Activated CD4-positive, alpha-beta T cell treated with anti-CD3 and anti-CD28 coated beads for 1 hour (primary cell): ENCODE results near the gene ZNF341.
"Not testable (repeated sequence)": the region's sequence is repeated elsewhere in the genome, so short reads cannot be mapped to it uniquely, and the experiment has no call there.

Experiments used
- DNase-seq: peaks from one replicate; pipeline ENCODE4 v3.0.0-alpha.2; 2020

The ZNF341 gene

DNA sequence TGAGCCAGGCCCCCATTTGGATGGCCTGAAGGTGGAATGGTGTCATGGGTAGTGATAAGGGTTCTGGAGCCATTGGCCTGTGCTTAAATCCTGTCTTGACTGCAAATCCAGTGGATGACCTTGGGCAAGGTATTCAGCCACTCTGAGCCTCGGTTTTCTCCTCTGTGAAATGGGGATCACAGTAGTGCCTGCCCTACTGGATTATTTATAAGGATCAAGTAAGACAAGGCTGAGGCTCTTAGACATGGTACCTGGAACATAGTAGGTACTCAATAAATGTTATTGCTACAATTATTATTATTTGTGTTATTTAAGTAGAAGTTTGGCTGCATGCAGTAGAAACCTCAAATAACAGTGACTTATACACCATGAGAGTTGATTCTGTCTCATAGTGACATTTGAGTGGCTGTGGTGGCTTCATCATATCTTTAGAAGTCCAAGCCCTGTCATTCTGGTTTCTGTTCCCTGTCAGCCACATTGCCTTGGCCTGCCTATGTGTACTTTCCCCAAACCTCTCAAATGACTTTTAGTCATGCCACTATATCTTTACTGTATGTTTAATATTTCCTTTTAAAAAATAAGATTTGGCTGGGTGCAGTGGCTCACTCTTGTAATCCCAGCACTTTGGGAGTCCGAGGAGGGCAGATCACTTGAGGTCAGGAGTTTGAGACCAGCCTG, 41.8 kb downstream of the ZNF341 start:
- no peak for DNase-seq

DNA sequence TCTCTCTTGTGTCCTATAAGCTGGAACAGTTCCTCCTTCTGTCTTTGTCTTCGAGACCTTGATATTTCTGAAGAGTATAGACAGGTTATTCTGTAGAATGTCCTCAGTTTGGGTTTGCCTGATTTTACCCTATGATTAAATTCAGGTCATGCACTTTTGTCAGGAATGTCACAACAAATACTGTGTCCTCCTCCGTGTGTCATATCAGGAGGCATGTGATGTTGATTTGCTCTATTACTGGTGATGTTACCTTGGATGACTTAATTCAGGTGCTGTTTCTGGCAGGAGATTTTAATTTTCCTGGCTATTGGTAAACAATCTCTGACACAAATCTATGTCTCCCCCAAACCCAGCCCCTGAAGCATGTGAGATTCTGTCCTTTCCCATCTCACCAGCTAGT, 46.0 kb downstream of the ZNF341 start:
- DNase-seq, result no peak

DNA sequence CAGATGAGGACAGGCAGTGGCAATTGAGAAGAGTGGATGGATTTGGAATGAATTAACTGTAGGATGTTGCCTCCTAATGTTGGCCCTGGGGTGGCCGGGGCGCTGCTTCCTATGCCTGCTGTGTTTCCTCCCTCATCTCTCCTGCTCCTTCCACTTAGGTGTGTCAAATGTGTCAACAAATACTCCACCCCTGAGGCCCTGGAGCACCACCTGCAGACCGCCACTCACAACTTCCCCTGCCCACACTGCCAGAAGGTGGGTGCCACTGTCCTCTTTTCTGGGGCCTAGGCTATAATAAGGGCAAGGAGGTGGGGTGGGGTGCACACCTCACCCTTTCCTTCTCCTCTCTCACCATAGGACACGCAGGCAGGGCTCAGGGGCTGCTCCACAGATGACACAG, 49.3 kb downstream of the ZNF341 start:
- no peak for DNase-seq

DNA sequence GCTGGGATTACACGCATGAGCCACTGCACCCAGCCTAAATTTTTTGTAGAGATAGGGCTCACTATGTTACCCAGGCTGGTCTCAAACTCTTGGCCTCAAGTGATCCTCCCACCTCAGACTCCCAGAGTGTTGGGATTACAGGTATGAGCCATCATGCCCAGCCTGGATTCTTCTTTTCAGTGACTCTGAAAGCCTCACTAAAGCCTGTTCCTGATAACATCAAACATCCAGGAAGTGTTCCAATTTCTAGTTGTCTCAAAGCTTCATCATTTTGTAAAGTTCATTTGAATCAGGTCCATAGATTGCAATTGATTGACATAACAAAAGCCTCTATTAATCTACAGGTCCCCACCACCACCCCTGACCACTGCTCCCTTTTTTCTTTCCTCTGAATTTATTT, 50.1 kb downstream of the ZNF341 start:
- no peak for DNase-seq

DNA sequence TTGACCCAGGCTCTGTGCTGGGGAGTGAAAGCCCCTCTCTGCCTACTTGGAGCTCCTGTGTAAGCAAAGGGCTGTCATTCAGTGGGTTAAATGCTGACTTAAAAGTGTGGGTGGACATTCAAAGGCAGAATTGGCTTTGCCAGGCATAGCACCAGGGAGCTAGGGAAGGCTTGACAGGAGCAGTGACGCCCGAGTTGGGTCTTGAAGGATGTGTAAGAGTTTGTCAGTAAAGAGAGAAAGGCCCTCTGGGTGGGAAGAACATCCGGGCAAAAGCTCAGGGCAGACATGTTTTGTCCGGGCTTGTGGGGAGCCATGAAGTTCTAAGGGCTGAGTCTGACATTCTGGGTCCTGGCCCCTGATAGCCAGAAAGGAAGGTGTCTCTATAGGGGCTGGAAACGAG, 51.5 kb downstream of the ZNF341 start:
- DNase-seq, result no peak

DNA sequence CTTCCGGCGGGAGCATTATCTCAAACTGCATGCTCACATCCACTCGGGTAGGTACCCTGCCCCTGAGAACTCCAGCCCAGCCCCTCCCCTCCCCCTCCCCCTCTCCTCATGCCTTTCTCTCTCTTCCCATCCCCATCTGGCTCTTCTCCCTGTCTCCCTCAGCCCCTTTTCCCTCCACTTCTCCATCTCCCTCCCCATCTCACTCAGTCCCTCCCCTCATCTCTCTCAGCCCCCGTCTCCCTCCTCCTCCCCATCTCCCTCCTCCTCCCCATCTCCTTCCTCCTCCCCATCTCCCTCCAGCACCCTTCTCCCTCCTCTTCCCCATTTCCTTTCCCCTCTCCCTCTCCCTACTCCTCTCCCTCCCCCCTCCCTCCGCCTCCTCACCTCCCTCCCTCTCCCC, 52.0 kb downstream of the ZNF341 start:
- DNase-seq, result no peak

DNA sequence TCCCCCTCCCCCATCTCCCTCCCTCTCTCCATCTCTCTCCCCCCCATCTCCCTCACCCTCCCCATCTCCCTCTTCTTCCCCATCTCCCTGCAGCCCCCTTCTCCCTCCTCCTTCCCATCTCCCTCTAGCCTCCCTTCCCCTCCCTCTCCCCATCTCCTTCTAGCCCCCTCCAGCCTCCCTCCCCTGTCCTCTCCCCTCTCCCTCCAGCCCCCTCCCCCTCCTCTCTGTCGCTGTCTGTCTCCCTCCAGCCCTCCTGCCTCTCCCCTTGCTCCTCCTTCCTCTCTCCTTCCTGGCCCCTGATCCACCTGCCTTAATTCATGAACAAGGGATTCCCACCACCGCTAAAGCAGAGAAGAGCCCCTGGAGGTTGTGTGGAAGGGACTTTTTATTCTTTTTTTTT, 52.4 kb downstream of the ZNF341 start:
- DNase-seq, result no peak

DNA sequence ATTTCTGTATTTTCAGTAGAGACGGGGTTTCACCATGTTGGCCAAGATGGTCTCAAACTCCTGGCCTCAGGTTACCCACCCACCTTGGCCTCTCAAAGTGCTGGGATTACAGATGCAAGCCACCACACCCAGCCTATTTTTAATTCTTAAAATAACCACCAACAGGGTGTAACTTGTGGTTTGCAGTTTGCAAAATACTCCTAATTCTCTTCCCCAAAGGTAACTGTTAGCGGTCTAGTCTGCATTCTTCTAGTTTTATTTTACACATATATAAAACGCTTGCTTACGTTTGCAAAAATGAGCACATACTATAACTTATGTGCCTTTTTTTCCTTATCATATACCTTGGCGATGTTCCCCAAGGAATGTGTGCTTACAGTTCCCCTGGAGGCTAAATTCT, 53.7 kb downstream of the ZNF341 start:
- no peak for DNase-seq

DNA sequence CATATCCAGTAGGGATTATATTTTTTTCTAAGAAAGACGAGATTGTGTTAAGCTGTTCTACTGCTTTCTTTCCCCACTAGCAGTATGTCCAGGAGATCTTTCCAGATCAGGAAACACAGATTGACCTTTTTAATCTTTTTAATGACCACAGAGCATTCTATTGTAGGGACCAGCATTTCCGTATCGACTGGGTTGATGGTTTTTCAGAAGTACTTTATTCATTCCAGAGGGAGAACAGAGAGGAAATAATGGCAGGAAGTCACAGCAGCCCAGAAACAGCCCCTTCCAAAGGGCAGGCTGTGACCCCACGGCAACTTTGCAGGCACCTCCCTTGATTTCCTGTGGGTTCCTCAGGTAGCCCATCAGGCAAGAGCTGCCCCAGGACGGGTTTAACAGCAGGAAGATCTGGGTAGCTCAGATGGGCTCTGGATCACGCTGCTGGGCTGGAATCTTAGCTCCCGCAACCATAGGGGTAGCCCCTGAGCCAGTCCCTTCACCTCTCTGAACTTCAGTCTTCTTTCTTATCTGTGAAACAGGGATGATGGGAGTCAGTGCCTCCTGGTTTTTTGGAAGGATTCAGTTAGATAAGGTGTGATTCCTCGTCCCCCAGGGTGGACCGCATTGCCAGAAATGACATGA, 55.6 kb downstream of the ZNF341 start:
- DNase-seq, result no peak

DNA sequence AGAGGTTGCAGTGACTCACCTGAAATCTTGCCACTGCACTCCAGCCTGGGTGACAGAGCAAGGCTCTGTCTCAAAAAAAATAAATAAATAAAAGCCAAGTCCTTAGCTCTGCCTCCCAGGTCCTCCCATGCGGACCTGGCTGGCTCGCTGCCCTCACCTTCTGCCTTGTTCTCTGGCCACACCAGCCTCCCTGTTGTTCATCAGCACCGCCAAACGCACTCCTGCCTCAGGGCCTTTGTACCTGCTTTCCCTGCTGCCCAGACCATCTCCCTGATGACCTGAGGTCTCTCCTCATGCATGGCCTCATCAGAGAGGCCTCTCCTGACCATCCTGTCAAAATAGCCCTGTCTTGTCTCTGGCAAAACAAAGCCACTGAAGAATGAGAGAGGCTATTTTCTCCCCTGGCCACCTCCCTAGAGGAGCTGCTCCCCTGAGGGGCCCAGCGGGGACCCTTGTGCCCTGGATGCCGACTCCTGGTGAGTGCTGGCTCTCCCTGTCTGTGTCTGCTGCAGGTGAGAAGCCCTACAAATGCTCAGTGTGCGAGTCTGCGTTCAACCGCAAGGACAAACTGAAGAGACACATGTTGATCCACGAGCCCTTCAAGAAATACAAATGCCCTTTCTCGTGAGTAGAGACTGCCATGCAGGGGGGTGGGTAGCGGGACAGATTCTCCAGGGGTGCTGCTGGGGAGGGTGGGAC, 56.7 kb downstream of the ZNF341 start:
- DNase-seq, result no peak

DNA sequence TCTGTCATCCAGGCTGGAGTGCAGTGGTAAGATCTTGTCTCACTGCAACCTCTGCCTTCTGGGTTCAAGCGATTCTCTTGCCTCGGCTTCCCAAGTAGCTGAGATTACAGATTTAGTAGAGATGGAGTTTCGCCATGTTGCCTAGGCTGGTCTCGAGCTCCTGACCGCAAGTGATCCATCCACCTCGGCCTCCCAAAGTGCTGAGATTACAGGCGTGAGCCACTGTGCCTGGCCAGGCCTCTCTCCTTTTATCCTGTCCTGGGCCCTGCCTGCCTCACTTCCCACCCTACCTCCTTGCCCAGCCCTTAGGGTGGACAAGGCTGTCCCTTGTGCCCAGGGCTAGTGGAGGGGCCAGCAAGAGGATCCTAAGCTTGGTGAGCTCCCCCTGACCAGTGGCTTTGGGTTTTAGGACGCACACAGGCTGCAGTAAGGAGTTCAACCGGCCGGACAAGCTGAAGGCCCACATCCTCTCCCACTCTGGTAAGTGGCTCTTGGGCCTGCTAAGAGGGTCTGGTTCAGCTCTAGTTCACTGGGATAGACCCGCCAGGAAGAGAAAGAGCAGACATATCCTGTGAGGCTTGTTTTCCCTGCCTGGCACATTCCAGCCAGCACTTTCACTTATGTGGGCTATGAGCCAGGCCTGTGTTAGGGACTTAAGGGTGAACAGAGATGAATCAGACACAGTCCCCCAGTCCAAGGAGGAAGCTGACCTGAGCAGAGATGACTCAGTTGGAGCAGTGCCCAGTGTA, 57.5 kb downstream of the ZNF341 start:
- no peak for DNase-seq

DNA sequence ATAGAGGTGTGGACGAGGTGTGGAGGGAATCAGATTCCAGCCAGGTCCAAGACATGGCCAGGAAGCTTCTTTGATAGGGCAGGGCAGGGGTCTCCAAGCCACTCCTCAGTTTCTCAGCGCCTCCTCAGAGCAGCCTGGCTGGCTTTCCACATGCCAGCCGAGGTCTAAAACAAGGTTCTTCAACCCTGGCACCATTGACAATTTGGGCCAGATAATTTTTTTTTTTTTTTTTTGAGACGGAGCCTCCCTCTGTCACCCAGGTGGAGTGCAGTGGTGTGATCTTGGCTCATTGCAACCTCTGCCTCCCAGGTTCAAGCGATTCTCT, 58.0 kb downstream of the ZNF341 start:
- DNase-seq, result no peak

DNA sequence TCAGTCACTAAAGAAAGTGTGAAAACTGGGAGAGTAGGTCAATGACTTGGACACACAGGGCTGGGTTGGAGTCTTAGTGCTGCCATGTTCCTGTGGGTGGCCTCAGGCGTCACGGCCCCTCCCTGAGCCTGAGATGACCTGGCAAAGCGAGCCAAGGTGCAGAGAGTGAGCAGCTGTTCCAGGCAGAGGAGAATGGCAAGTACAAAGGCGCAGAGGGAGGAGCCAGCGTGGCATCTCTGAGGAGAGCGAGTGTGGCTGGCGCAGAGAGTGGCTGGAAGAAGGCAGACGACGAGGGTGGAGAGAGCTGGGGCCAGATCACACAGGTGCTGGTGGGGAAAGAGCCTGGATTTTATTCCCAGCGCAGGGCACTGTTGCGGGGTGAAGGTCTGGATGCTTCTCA, 58.8 kb downstream of the ZNF341 start:
- no peak for DNase-seq

DNA sequence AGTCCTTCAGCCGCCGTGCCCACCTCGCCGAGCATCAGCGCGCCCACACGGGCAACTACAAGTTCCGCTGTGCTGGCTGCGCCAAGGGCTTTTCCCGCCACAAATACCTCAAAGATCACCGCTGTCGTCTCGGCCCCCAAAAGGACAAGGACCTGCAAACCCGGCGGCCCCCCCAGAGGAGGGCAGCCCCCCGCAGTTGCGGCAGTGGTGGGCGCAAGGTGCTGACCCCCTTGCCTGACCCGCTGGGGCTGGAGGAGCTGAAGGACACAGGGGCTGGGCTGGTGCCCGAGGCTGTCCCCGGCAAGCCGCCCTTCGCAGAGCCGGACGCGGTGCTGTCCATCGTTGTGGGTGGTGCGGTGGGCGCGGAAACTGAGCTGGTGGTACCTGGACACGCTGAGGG, 59.2 kb downstream of the ZNF341 start:
- no peak for DNase-seq

DNA sequence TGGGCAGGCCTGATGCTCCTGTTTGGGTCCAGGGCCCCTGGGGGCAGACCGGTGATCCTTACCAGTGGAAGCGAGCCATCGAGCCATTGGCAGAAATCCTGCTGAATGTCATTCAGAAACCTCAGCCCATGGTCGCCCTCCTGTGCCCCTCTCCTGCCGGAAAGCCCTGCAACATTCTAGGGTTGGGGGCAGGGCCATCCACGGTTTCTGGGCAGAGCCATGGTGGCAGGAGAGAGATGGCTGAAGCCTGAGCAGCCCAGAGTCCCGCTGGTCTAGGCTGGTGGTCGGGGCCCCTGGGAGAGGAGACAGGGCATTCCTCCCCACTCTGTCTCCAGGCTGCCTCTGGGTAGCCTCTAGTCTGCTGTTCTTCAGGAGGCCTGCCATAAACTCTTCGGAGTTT, 59.7 kb downstream of the ZNF341 start:
- no peak for DNase-seq

DNA sequence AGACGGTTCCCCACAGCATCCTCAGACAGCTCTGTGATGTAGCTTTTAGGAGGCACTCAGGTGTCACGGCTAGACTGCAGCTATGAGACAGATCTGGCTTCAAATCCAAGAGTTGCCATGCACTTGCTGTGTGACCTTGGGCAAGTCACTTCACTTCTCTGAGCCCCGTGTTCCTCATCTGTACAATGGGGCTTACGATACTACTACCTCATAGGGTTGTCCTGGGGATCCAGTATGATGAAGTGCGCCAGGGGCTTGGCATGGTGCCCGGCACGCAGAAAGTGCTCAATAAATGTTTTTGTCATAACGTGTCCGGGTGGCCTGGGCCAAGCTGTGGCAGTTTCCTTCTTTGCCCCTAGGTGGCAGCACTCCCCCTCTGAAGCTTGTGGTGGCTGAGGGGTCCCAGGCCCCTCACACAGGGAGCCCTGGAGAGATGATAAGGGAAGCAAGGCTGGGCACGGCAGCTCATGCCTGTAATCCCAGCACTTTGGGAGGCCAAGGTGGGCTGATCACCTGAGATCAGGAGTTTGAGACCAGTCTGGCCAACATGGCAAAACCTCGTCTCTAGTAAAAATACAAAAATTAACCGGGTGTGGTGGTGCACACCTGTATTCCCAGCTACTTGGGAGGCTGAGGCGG, 60.3 kb downstream of the ZNF341 start:
- peak; percentile 30 for DNase-seq

DNA sequence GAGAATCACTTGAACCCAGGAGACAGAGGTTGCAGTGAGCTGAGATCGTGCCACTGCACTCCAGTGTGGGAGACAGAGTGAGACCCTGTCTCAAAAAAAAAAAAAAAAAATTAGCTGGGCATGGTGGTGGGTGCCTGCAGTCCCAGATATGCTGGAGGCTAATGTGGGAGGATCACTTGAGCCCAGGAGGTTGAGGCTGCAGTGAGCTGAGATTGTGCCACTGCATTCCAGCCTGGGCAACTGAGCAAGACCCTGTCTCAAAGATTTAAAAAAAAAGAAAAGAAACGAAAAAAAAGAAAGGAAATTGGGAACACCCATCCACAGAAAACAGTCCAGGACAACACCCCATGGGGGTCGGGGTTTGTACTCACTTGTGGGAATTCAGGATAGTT, 60.8 kb downstream of the ZNF341 start:
- DNase-seq, result not testable (repeated sequence)

DNA sequence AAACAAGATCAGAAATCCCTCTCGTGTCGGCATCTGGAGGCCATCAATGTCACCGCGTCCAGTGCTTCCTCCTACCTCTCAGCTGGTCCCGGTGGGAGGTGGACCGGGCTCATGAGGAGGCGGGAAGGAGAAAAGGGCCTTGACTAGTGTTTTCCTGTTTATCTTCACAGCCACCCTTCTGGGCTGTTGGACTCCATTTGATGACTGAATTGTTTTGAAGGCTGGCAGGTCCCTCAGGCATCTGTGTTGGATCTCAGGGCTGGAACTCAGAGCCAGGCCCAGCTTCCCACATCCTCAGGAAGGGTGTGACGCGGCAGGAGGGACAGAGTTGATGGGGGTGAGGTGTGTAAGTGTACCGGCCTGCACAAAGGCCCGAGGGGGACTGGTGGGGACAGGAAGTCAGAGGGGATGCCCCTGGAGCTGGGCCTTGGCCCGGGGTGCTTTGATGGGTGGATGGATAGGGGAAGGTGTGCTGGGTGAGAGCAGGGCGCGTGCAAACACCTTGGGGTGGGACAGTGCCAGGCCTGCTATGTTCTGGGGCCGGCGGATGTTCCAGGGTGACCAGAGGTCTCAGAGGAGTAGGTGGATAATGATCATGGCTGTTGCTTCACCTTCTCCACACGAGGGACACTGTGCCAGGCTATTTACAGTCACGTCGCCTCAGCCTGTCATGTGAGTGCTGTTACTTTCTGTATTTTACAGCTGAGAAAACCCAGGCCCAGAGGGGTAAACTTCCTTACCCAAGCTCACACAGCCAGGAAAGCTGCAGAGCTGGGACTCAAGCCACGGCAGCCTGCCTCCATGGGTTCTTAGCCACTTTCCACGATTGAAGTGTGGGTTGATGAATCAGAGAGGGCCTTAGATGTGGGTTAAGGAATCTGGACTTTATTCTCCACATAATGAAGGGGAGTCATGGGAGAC, 61.5 kb downstream of the ZNF341 start:
- DNase-seq, result no peak

DNA sequence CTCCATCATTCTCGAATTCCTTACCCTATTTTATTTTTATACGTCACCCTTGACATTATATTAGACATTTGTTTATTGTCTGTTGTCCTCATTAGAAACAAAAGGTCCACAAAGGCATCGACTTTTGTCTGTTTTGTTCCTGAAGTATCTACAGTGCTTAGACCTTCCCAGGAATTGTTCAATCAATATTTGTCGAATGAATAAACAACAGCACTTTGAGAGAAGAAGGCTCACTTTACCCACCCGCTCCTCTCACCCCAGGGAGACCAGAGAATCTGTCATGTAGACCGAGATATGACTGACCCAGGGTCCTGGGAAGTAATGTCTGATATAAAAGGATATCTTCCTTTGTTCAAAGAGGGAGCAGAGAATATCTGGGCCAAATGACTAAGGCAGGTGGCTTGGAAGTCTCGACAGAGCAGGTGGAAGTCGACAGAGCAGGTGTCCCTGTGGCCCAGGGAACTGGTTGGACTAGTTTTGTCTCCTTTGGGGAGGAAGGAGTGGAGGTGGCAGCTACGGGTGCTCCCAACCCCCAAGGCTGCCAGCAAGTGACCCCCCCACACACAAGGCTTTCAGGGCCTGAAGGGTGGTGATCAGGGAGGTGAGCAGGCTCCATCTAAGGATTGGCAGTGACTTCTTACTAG, 64.6 kb downstream of the ZNF341 start:
- no peak for DNase-seq

DNA sequence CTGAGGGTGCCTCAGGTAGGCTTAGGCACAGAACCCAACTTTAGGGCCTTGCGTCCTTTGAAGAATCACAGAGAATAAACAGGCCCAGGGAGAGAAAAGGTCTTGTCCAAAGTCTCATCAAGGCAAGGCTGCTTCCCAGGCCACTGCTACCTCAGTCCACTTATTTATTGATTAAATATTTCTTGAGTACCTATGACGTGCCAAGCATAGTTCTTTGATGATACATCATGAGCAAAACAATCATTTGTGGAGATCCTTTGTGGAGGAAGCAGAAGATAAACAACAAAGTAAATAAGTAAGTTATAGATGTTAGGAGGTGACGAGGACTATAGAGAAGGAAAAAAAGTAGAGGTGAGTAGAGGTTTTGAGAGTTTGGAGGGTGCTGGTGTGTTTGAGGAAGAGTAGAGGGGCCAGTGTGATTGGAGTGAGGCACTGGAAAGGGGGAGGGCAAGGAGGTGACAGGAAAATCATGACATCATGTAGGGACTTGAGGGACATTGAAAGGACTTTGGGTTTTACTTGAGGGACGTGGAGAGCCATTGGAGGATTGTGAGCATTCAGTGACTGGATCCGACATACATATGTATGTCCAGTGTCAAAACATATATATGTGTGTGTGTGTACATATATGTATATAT, 65.2 kb downstream of the ZNF341 start:
- DNase-seq, result no peak

DNA sequence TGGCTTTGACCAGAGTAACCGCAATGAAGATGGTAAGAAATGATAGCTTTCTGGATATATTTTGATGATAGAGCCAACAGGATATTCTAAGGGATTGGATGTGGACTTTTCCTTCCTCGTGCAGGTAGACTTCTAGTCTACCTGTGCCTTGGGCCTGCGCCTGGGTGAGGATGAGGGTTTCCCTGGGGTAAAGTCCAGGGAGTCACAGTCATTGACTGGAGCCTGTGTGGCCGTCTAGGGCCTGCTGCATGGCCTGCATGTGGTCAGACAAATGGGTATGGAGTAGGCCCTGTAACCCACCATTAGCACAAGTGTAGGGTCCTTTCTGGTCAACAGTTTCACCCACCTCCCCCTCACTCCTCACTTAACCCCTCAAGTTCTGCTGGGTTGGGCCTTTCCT, 66.6 kb downstream of the ZNF341 start:
- DNase-seq, result no peak
